CD8-positive, alpha-beta memory T cell (primary cell): Measurements from ENCODE around the gene C19orf12. TPM values are rescaled to one million over a fixed set of nuclear protein-coding genes. Genes with fewer than 3 reads are reported as not detected.

Source experiments
- CTCF ChIA-PET: fragments of 350-600 bp; sonication (Branson Sonifier 250); formaldehyde crosslinking; loops from one replicate; lab custom pipeline; 2021; ENCODE audit warnings: antibody characterized with exemption; lab: Charles Lee
- POLR2A ChIA-PET: fragments of 350-600 bp; sonication (Branson Sonifier 250); formaldehyde crosslinking; loops from one replicate; lab custom pipeline; 2021; ENCODE audit warnings: antibody characterized with exemption; lab: Charles Lee
- DNase-seq, 5 donors: peaks; one replicate each; pipeline versions ENCODE4 v3.0.0 to v3.0.0-alpha.2; 2020 to 2022; ENCODE audit warnings: mixed read lengths in 1 of 5
- H3K27ac ChIP-seq: one replicate; pipeline ENCODE4 v1.7.0; 2013; ENCODE audit warnings: low read depth, mild to moderate bottlenecking, low read length, moderate library complexity
- H3K27me3 ChIP-seq: 2 replicates; pipeline ENCODE4 v1.7.0; 2013; ENCODE audit warnings: low read length, mild to moderate bottlenecking; ENCODE audit not compliant: insufficient read depth, poor library complexity, severe bottlenecking
- H3K36me3 ChIP-seq: 2 replicates; pipeline ENCODE4 v1.7.0; 2013; ENCODE audit warnings: mild to moderate bottlenecking, low read length, moderate library complexity; ENCODE audit not compliant: insufficient read depth
- H3K4me1 ChIP-seq: 2 replicates; pipeline ENCODE4 v1.7.0; 2013; ENCODE audit warnings: mild to moderate bottlenecking, low read length, moderate library complexity; ENCODE audit not compliant: insufficient read depth
- H3K4me3 ChIP-seq: 2 replicates; pipeline ENCODE4 v1.7.0; 2013; ENCODE audit warnings: mild to moderate bottlenecking, low read length
- H3K9me3 ChIP-seq: 2 replicates; pipeline ENCODE4 v1.7.0; 2013; ENCODE audit warnings: mild to moderate bottlenecking, low read length
- H3K27ac Mint-ChIP-seq, 8 donors: one replicate each; pipeline ENCODE4 v1.8.0; 2020 to 2021; ENCODE audit warnings: mixed read lengths in 8 of 8, mild to moderate bottlenecking in 6 of 8, inconsistent platforms in 3 of 8, moderate library complexity in 3 of 8
- H3K27me3 Mint-ChIP-seq, 2 donors: one replicate each; pipeline ENCODE4 v1.8.0; 2020 to 2021; ENCODE audit warnings: mixed read lengths in 2 of 2, mild to moderate bottlenecking in 1 of 2, moderate library complexity in 1 of 2
- H3K36me3 Mint-ChIP-seq, 3 donors: one replicate each; pipeline ENCODE4 v1.8.0; 2020 to 2021; ENCODE audit warnings: mixed read lengths in 3 of 3, inconsistent platforms in 1 of 3, mild to moderate bottlenecking in 1 of 3
- H3K4me1 Mint-ChIP-seq, 3 donors: one replicate each; pipeline ENCODE4 v1.8.0; 2020 to 2021; ENCODE audit warnings: mixed read lengths in 3 of 3, inconsistent platforms in 1 of 3, mild to moderate bottlenecking in 1 of 3
- H3K4me3 Mint-ChIP-seq, 7 donors: one replicate each; pipeline ENCODE4 v1.8.0; 2020 to 2021; ENCODE audit warnings: mixed read lengths in 7 of 7, mild to moderate bottlenecking in 6 of 7, moderate library complexity in 4 of 7, inconsistent platforms in 2 of 7
- H3K9me3 Mint-ChIP-seq, 5 donors: one replicate each; pipeline ENCODE4 v1.8.0; 2020 to 2022; ENCODE audit warnings: mixed read lengths in 5 of 5, mild to moderate bottlenecking in 3 of 5, moderate library complexity in 2 of 5, inconsistent platforms in 1 of 5
- polyA plus RNA-seq: library from polyadenylated mRNA; unstranded; fragments of 300-500 nt; fragmentation: Illumina TruSeq; gene quantifications from one replicate; pipeline ENCODE4 v1.2.3, GENCODE V29; 2021
- total RNA-seq, 2 experiments: library from RNA; stranded (reverse); gene quantifications; one replicate each; pipeline ENCODE4 v1.2.3, GENCODE V29; 2021

The C19orf12 gene
- total and polyA plus RNA-seq, 3 experiments from 2014 or later = 32.3 to 35.3 (median 33.0) TPM

GRCh38 chr19:29670255-29670654 lies 44.8 kb downstream of the C19orf12 start:
- Mint-ChIP-seq H3K27me3 (no peaks in the 10 kb centered on the region), H3K4me1 (peaks cover 67 to 85% (median 76%) of the 10 kb centered on the region in 3 donors), H3K4me3 (peak overlapping the region; percentile 64 to 98 (median 93)), H3K9me3 (no peaks in the 10 kb centered on the region), H3K36me3 (peaks cover 2 to 48% (median 7%) of the 10 kb centered on the region in 3 donors), H3K27ac (peak overlapping the region; percentile 84 to 100 (median 98))
- DNase-seq = no peak
- H3K9me3 ChIP-seq = no peaks in the 10 kb centered on the region
- peaks cover 9% of the 10 kb centered on the region for H3K36me3 ChIP-seq
- POLR2A ChIA-PET = no interaction called here
- H3K27ac ChIP-seq = no peak overlapping the region
- CTCF ChIA-PET = interaction anchor here (0.8 to 6.6 kb wide), 4 partner anchors 43 to 61 kb away, joined by 3 to 105 read pairs (median 46); partner anchors contain the start of genes C19orf12 and POP4
- H3K27me3 ChIP-seq = no peaks in the 10 kb centered on the region
- H3K4me3 ChIP-seq = no peak overlapping the region
- H3K4me1 ChIP-seq = peaks cover 86% of the 10 kb centered on the region

GRCh38 chr19:29668746-29669609 lies 46.1 kb downstream of the C19orf12 start:
- Histone ChIP-seq H3K4me3 (peak overlapping the region; percentile 91), H3K27me3 (no peaks in the 10 kb centered on the region), H3K36me3 (no peaks in the 10 kb centered on the region), H3K9me3 (no peaks in the 10 kb centered on the region), H3K27ac (peak overlapping the region; percentile 69), H3K4me1 (peaks cover 73% of the 10 kb centered on the region)
- DNase-seq = no peak
- peaks cover 72 to 80% (median 78%) of the 10 kb centered on the region in 3 donors for H3K4me1 Mint-ChIP-seq
- H3K27ac Mint-ChIP-seq = peak overlapping the region; percentile 89 to 100 (median 98)
- peaks cover 2 to 39% (median 7%) of the 10 kb centered on the region in 3 donors for H3K36me3 Mint-ChIP-seq
- no peaks in the 10 kb centered on the region for H3K9me3 Mint-ChIP-seq
- peak overlapping the region; percentile 88 to 98 (median 93) for H3K4me3 Mint-ChIP-seq
- POLR2A ChIA-PET = interaction anchor here (1.2 to 4.6 kb wide), 4 partner anchors 10 to 62 kb away, joined by 4 to 46 read pairs (median 13); partner anchors contain the start of gene POP4
- CTCF ChIA-PET = interaction anchor here (0.7 to 8.4 kb wide), 10 partner anchors 10 to 139 kb away, joined by 3 to 127 read pairs (median 35); partner anchors contain the start of genes C19orf12 and POP4
- no peaks in the 10 kb centered on the region for H3K27me3 Mint-ChIP-seq

- ChIA-PET CTCF (interaction anchor here (0.7 to 8.4 kb wide), 16 partner anchors 9 to 140 kb away, joined by 3 to 127 read pairs (median 6); partner anchors contain the start of genes C19orf12 and POP4), POLR2A (interaction anchor here (0.6 to 4.6 kb wide), 5 partner anchors 11 to 61 kb away, joined by 3 to 46 read pairs (median 9); partner anchors contain the start of gene POP4)
- no peaks in the 10 kb centered on the region for H3K27me3 ChIP-seq
- Mint-ChIP-seq H3K36me3 (peaks cover 2 to 30% (median 7%) of the 10 kb centered on the region in 3 donors), H3K27ac (peak overlapping the region; percentile 89 to 100 (median 98)), H3K9me3 (no peaks in the 10 kb centered on the region), H3K4me3 (peak overlapping the region; percentile 88 to 98 (median 93)), H3K27me3 (no peaks in the 10 kb centered on the region), H3K4me1 (peaks cover 61 to 69% (median 68%) of the 10 kb centered on the region in 3 donors)
- peaks cover 64% of the 10 kb centered on the region for H3K4me1 ChIP-seq
- H3K4me3 ChIP-seq = peak overlapping the region; percentile 91
- H3K36me3 ChIP-seq = no peaks in the 10 kb centered on the region
- H3K9me3 ChIP-seq = no peaks in the 10 kb centered on the region
- H3K27ac ChIP-seq = peak overlapping the region; percentile 69
- DNase-seq = peak; percentile 64 to 87 (median 76)
Observed at GRCh38 chr19:29667901-29668341, 47.1 kb downstream of the C19orf12 start.

- peaks cover 56 to 64% (median 63%) of the 10 kb centered on the region in 3 donors for H3K4me1 Mint-ChIP-seq
- peak overlapping the region; percentile 88 to 98 (median 93) for H3K4me3 Mint-ChIP-seq
- no peaks in the 10 kb centered on the region for H3K36me3 ChIP-seq
- peak overlapping the region; percentile 69 for H3K27ac ChIP-seq
- H3K4me1 ChIP-seq = peaks cover 59% of the 10 kb centered on the region
- H3K4me3 ChIP-seq = peak overlapping the region; percentile 91
- DNase-seq = no peak
- H3K36me3 Mint-ChIP-seq = peaks cover 2 to 30% (median 7%) of the 10 kb centered on the region in 3 donors
- CTCF ChIA-PET = interaction anchor here (0.8 to 8.4 kb wide), 16 partner anchors 8 to 140 kb away, joined by 3 to 127 read pairs (median 14); partner anchors contain the start of genes C19orf12 and POP4
- H3K27me3 ChIP-seq = no peaks in the 10 kb centered on the region
- no peaks in the 10 kb centered on the region for H3K9me3 ChIP-seq
- no peaks in the 10 kb centered on the region for H3K9me3 Mint-ChIP-seq
- POLR2A ChIA-PET = interaction anchor here (1.4 to 4.6 kb wide), 5 partner anchors 11 to 61 kb away, joined by 5 to 46 read pairs (median 17); partner anchors contain the start of genes C19orf12 and POP4
- no peaks in the 10 kb centered on the region for H3K27me3 Mint-ChIP-seq
- H3K27ac Mint-ChIP-seq = peak overlapping the region; percentile 89 to 100 (median 98)
Observed at GRCh38 chr19:29667387-29667783, 47.7 kb downstream of the C19orf12 start.

- H3K27me3 Mint-ChIP-seq = no peaks in the 10 kb centered on the region
- H3K36me3 Mint-ChIP-seq = peaks cover 2 to 30% (median 5%) of the 10 kb centered on the region in 3 donors
- Histone ChIP-seq H3K27me3 (no peaks in the 10 kb centered on the region), H3K4me3 (peak overlapping the region; percentile 91), H3K4me1 (peaks cover 53% of the 10 kb centered on the region), H3K36me3 (no peaks in the 10 kb centered on the region), H3K9me3 (no peaks in the 10 kb centered on the region), H3K27ac (peak overlapping the region; percentile 69)
- no peaks in the 10 kb centered on the region for H3K9me3 Mint-ChIP-seq
- peaks cover 50 to 58% (median 57%) of the 10 kb centered on the region in 3 donors for H3K4me1 Mint-ChIP-seq
- CTCF ChIA-PET = interaction anchor here (0.8 to 8.4 kb wide), 12 partner anchors 9 to 58 kb away, joined by 3 to 127 read pairs (median 23); partner anchors contain the start of genes C19orf12 and POP4
- POLR2A ChIA-PET = interaction anchor here (0.5 to 4.6 kb wide), 7 partner anchors 12 to 168 kb away, joined by 5 to 46 read pairs (median 14); partner anchors contain the start of genes C19orf12 and POP4
- no peak for DNase-seq
- H3K27ac Mint-ChIP-seq = peak overlapping the region; percentile 89 to 100 (median 98)
- H3K4me3 Mint-ChIP-seq = peak overlapping the region; percentile 88 to 98 (median 93)
Observed at GRCh38 chr19:29666578-29667386, 48.3 kb downstream of the C19orf12 start.

- H3K27ac Mint-ChIP-seq = peak overlapping the region; percentile 89 to 100 (median 98)
- POLR2A ChIA-PET = interaction anchor here (0.5 to 4.6 kb wide), 10 partner anchors 13 to 169 kb away, joined by 3 to 46 read pairs (median 6); partner anchors contain the start of genes C19orf12 and POP4
- DNase-seq = peak in 2 of 5 donors; percentile 28 to 43
- H3K9me3 Mint-ChIP-seq = no peaks in the 10 kb centered on the region
- H3K27me3 ChIP-seq = no peaks in the 10 kb centered on the region
- H3K4me3 ChIP-seq = peak overlapping the region; percentile 91
- H3K36me3 Mint-ChIP-seq = peaks cover 0 to 24% (median 2%) of the 10 kb centered on the region in 3 donors
- no peaks in the 10 kb centered on the region for H3K36me3 ChIP-seq
- H3K9me3 ChIP-seq = no peaks in the 10 kb centered on the region
- H3K4me3 Mint-ChIP-seq = peak overlapping the region; percentile 88 to 98 (median 93)
- H3K4me1 ChIP-seq = peaks cover 50% of the 10 kb centered on the region
- no peaks in the 10 kb centered on the region for H3K27me3 Mint-ChIP-seq
- H3K27ac ChIP-seq = peak overlapping the region; percentile 69
- H3K4me1 Mint-ChIP-seq = peaks cover 42 to 50% (median 49%) of the 10 kb centered on the region in 3 donors
- CTCF ChIA-PET = interaction anchor here (0.8 to 8.4 kb wide), 15 partner anchors 13 to 62 kb away, joined by 3 to 127 read pairs (median 5); partner anchors contain the start of genes C19orf12 and POP4
Observed at GRCh38 chr19:29665826-29666577, 49.1 kb downstream of the C19orf12 start.
